ENCODE data around the gene ATG4B. TPM values are rescaled to one million over a fixed set of nuclear protein-coding genes. Genes with fewer than 3 reads are reported as not detected.

Gene ATG4B
- total and polyA plus RNA-seq, 9 of the 15 experiments (the other 6 are each of a cell fraction or from before 2014, with no cell fraction given), result 5.9 to 58.8 (median 35.6) TPM

- Histone ChIP-seq H3K9ac (ENCODE audit: insufficient read depth in 1 of 2, low read depth in 2 of 2, low read length in 2 of 2) (no peak overlapping the region), H3K9me3 (replicated peaks; ENCODE audit: control insufficient read depth, insufficient read depth, low read depth, low read length) (no peaks in the 10 kb centered on the region), H3K9me1 (ENCODE audit: control insufficient read depth, insufficient read depth, low read length) (no peaks in the 10 kb centered on the region), H3K36me3 (ENCODE audit: control insufficient read depth, insufficient read depth, low read length) (peaks cover 62% of the 10 kb centered on the region; the same call in 2 of the 3 replicates), H3K4me1 (replicated peaks in 1 of 2; ENCODE audit: control insufficient read depth in 2 of 2, insufficient read depth in 2 of 2, low read length in 2 of 2) (no peaks in the 10 kb centered on the region), H3K27ac (ENCODE audit: extremely low read depth, low read depth, low read length) (no peak overlapping the region), H3K4me2 (ENCODE audit: insufficient read depth, low read length) (no peak overlapping the region), H3K4me3 (no peak overlapping the region), H4K20me1 (replicated peaks; ENCODE audit: control insufficient read depth, insufficient read depth, low read length) (no peaks in the 10 kb centered on the region), H3K79me2 (ENCODE audit: control insufficient read depth, insufficient read depth, low read length) (no peaks in the 10 kb centered on the region), H3K27me3 (ENCODE audit: control insufficient read depth in 2 of 2, insufficient read depth in 2 of 2, low read length in 2 of 2) (no peaks in the 10 kb centered on the region), H2AFZ (ENCODE audit: low read depth, low read length) (no peak overlapping the region)
- FAIRE-seq, result peak; percentile 15
- peak; percentile 24 to 50 (median 38); a peak in 3 of 6 replicates for TF ChIP-seq CTCF (IDR thresholded peaks at IDR 0.05 in 2 of 3, conservative IDR thresholded peaks at IDR 0.05 in 1 of 3; ENCODE audit: insufficient read depth in 2 of 3, low read depth in 1 of 3, low read length in 3 of 3)
- TF ChIP-seq FOXJ3 (CRISPR knock-in tag; IDR thresholded peaks at IDR 0.05), result no peak
- TF ChIP-seq REST (IDR thresholded peaks at IDR 0.05; ENCODE audit: borderline replicate concordance), result peak; percentile 28; the same call in 1 of the 2 replicates
- no peak for TF ChIP-seq REST (CRISPR knock-in tag; IDR thresholded peaks at IDR 0.05; ENCODE audit: low read depth)
- no peak for TF ChIP-seq BRD9 (IDR thresholded peaks at IDR 0.05; ENCODE audit: low read depth, partially characterized antibody)
- peak; percentile 34 to 52; a peak in 3 of 4 replicates for TF ChIP-seq RAD21 (CRISPR knock-in tag; conservative IDR thresholded peaks at IDR 0.05 in 1 of 2, IDR thresholded peaks at IDR 0.05 in 1 of 2)
- WGBS (ENCODE audit: insufficient coverage, low coverage, missing lambda C conversion rate), result 83% methylated on average over 1 of the region's 1 CpG
- CTCF ChIA-PET (ENCODE audit: low intra/inter-chr PET ratio), result no interaction called here
- POLR2A ChIA-PET, result no interaction called here
- in situ Hi-C loops (cut with MboI), result no loop called here
- ATAC-seq, result peak; percentile 62; the same call in 2 of the 3 replicates
- intact Hi-C loops (cut with micrococcal nuclease), result no loop called here
- DNase-seq (ENCODE audit: extremely low read depth in 1 of 4, low spot score in 3 of 4), result peak in 1 of 4 experiments; percentile 21
- BruUV-seq (replicated peaks), result no TSS peak
Observed at GRCh38 chr2:241598487-241598886, 39.0 kb upstream of the ATG4B start.
